Aorta (tissue), 5 donors: Measurements from ENCODE around the gene DICER1. TPM values are rescaled to one million over a fixed set of nuclear protein-coding genes. Genes with fewer than 3 reads are reported as not detected.

ENCODE experiments used
- ATAC-seq: fragments of 200-7000 bp; cut with Tn5 transposase; one replicate; pipeline ENCODE4 v1.9.1; 2022; ENCODE audit warnings: moderate library complexity; ENCODE audit not compliant: low FRiP score
- DNase-seq, 2 donors: peaks; one replicate each; pipeline ENCODE4 v3.0.0-alpha.2; 2020
- H3K27ac ChIP-seq, 2 donors: one replicate each; pipeline ENCODE4 v1.5.1; 2013; ENCODE audit warnings: low read length in 2 of 2, mild to moderate bottlenecking in 2 of 2, moderate library complexity in 2 of 2, control low read depth in 1 of 2, inconsistent platforms in 1 of 2, low read depth in 1 of 2
- H3K27me3 ChIP-seq, 2 donors: one replicate each; pipeline ENCODE4 v1.6.1; 2013; ENCODE audit warnings: control low read depth in 1 of 2, low read length in 1 of 2, mild to moderate bottlenecking in 1 of 2, moderate library complexity in 1 of 2; ENCODE audit not compliant: insufficient read depth in 2 of 2, control insufficient read depth in 1 of 2
- H3K36me3 ChIP-seq, 2 donors: one replicate each; pipeline ENCODE4 v1.6.1; 2013; ENCODE audit warnings: control low read depth in 1 of 2, low read length in 1 of 2, mild to moderate bottlenecking in 1 of 2; ENCODE audit not compliant: insufficient read depth in 2 of 2, control insufficient read depth in 1 of 2
- H3K4me1 ChIP-seq, 2 donors: one replicate each; pipeline ENCODE4 v1.6.1; 2013; ENCODE audit warnings: low read length in 2 of 2, control low read depth in 1 of 2, mild to moderate bottlenecking in 1 of 2, moderate library complexity in 1 of 2; ENCODE audit not compliant: insufficient read depth in 2 of 2, control insufficient read depth in 1 of 2
- H3K4me3 ChIP-seq, 2 donors: one replicate each; pipeline ENCODE4 v1.5.1; 2013; ENCODE audit warnings: low read length in 2 of 2, control low read depth in 1 of 2, mild to moderate bottlenecking in 1 of 2
- H3K9me3 ChIP-seq: one replicate; pipeline ENCODE4 v1.6.1; 2013; ENCODE audit warnings: mild to moderate bottlenecking, low read length; ENCODE audit not compliant: control insufficient read depth
- WGBS, 2 donors: extraction: QIAGEN DNeasy Blood & Tissue Kit; methylation state at CpG; one replicate each; pipeline ENCODE4 v1.1.7; 2013; 5-methylcytosine and 5-hydroxymethylcytosine counted together
- intact Hi-C, 2 donors: fragments of 100-400 bp; cut with DNase I; formaldehyde crosslinking; loops; one replicate each; pipeline versions ENCODE4 v1.14.2 to v1.15.0; 2022
- polyA plus RNA-seq, 2 donors: library from polyadenylated mRNA; stranded (reverse); fragments of 200-250 nt; gene quantifications; one replicate each; pipeline ENCODE4 v1.2.3, GENCODE V29; 2013
- total RNA-seq, 2 donors: library from RNA; stranded (reverse); fragmentation: NEBNext Ultra II Directional; extraction: Animal tissue kit (Norgen Biotek cat#: 25700); gene quantifications; one replicate each; pipeline ENCODE4 v1.2.1, GENCODE V29; 2021
- donor health status: healthy with polysubstance abuse.
- donor health status: Bipolar disorder and iron deficiency.
- donor health status: DM: no; HTN: no; CAD: no.
- donor health status: DM: no; HTN: no; CAD: no.
- donor health status: DM: yes; HTN: yes; CAD: no.

The DICER1 gene
- total and polyA plus RNA-seq, 4 donors = 6.4 to 73.6 (median 36.1) TPM

DNA sequence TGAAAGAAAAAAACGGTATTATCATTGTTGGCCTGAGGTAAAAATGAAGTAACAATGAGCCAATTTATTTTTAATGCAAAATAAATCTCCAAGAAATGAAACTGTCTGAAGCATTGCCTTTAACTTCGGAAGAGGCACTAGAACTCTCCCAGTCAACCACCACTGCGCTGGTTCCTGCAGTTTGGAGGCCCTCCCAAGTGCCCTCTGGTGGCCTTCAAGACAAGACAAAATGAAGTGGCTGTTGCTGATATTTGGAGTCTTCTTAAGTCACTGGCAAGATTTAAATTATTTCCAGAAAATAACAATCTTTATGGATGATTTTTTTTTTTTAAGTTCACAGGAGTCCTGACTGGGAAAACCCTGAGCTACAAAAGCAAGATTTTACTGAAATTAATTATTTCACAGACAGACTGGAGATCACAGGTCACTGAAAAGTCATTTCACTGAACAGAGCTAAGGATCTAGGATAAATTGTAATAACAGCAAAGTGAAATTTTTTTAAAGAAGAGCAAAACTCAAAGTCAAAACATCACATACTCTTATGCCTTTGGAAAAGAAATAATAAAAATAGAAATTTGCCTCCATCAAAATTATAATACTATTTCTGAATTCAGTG lies 58.2 kb downstream of the DICER1 start:
- H3K4me1 ChIP-seq = peaks cover 0 to 2% of the 10 kb centered on the region in 2 donors
- no peaks in the 10 kb centered on the region for H3K27me3 ChIP-seq
- no peak overlapping the region for H3K4me3 ChIP-seq
- H3K27ac ChIP-seq = no peak overlapping the region
- H3K36me3 ChIP-seq = peaks cover 9 to 15% of the 10 kb centered on the region in 2 donors
- H3K9me3 ChIP-seq = no peaks in the 10 kb centered on the region
- ATAC-seq (peak; percentile 78), DNase-seq (peak in 1 of 2 donors; percentile 73)
- 43 to 48% methylated on average over 3 of the region's 3 CpGs for WGBS, 2 donors
- intact Hi-C loops = loop anchor here (10.0 kb wide), 1 partner anchor 404 kb away; no protein-coding TSS in a partner anchor

DNA sequence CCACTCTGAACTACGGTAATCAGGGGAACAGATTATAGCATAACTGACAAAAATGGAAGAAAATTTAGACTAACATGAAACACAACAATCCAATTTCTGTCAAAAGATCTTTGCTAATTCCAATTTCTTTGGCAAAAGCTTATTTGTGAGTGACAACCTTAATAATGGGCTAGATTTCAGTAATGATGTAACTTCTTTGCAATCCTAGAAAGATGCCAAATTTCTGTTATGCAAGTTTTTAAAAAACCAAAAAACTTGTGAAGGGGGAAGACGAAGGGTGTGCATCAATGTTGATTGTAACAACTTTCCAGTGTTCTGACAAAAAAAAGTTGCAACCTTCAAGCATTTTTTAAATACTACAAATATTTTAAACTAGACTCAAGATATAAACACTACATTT lies 59.9 kb downstream of the DICER1 start:
- Histone ChIP-seq H3K4me3 (no peak overlapping the region), H3K27me3 (no peaks in the 10 kb centered on the region), H3K9me3 (no peaks in the 10 kb centered on the region), H3K27ac (no peak overlapping the region), H3K4me1 (peaks cover 0 to 2% of the 10 kb centered on the region in 2 donors), H3K36me3 (peaks cover 4 to 8% of the 10 kb centered on the region in 2 donors)
- ATAC-seq (no peak), DNase-seq (no peak)
- intact Hi-C loops = loop anchor here (10.0 kb wide), 1 partner anchor 403 kb away; no protein-coding TSS in a partner anchor
- WGBS, 2 donors = 10 to 11% methylated on average over 2 of the region's 2 CpGs

DNA sequence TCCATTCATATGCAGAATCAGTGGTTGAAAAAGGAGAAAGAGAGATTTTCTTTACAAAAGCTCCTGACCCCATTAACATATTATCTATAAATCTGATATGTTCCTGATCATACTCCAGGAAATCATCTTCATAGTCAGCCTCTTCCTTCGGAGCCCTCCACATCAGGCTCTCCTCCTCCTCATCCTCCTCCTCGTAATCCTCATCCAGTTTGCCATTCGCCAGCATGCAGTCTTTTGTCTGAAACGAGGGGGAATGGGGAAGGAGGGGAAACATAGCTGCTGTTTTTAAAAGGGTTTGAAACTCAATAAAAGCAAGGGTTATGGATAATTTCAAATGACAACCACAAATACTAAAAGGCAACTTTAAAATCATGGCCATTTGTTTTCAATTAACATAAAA lies 60.9 kb downstream of the DICER1 start:
- intact Hi-C loops = loop anchor here (10.0 kb wide), 1 partner anchor 402 kb away; no protein-coding TSS in a partner anchor
- Histone ChIP-seq H3K4me3 (no peak overlapping the region), H3K9me3 (no peaks in the 10 kb centered on the region), H3K36me3 (peaks cover 4 to 5% of the 10 kb centered on the region in 2 donors), H3K4me1 (peaks cover 0 to 2% of the 10 kb centered on the region in 2 donors), H3K27ac (no peak overlapping the region), H3K27me3 (no peaks in the 10 kb centered on the region)
- no peak for ATAC-seq
- WGBS, 2 donors = 79 to 82% methylated on average over 4 of the region's 4 CpGs
- DNase-seq = no peak

DNA sequence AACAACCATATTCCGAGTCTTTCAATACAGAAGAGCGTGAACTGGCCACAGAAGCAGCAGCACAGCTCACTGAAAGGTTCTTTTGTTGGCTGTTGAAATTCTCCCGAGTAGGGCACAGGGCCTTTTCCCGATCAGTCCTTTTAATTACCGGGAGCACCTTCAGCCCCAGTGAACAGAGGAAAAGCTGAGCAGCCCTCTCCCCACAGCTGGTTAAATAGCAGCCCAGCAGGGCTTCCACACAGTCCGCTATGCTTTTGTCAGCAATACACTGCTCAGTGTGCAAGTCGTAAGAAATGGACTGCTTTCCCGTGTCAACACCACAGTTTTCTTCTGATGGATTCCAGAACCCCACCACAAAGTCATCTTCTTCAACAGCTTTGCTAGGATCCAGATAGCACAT lies 61.3 kb downstream of the DICER1 start:
- H3K4me1 ChIP-seq = peaks cover 0 to 1% of the 10 kb centered on the region in 2 donors
- H3K36me3 ChIP-seq = peaks cover 4 to 5% of the 10 kb centered on the region in 2 donors
- ATAC-seq (no peak), DNase-seq (no peak)
- intact Hi-C loops = loop anchor here (10.0 kb wide), 1 partner anchor 401 kb away; no protein-coding TSS in a partner anchor
- H3K4me3 ChIP-seq = no peak overlapping the region
- no peak overlapping the region for H3K27ac ChIP-seq
- no peaks in the 10 kb centered on the region for H3K9me3 ChIP-seq
- WGBS, 2 donors = 74 to 78% methylated on average over 8 of the region's 8 CpGs
- no peaks in the 10 kb centered on the region for H3K27me3 ChIP-seq

DNA sequence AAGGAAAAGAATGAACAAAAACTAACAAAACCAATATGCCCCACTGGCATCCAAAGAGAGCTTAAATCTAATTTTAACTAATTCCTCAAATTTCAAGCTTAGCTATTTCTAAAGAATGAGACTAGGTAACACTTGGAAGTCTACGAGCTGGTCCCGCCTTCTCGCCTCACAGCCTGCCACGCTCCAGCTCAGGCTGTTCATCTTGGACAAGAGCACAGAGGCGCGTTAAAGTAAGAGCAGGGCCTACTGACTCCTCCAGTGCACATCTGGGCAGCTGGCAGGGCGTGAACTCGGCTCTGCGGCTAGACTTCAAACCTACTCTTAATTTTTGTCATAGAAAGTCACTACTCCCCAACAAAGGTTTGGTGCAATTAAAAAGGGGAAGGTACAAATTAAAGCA lies 64.6 kb downstream of the DICER1 start:
- H3K9me3 ChIP-seq = no peaks in the 10 kb centered on the region
- intact Hi-C loops = loop anchor here (10.0 kb wide), 1 partner anchor 398 kb away; no protein-coding TSS in a partner anchor
- no peak overlapping the region for H3K27ac ChIP-seq
- peaks cover 4 to 7% of the 10 kb centered on the region in 2 donors for H3K36me3 ChIP-seq
- no peaks in the 10 kb centered on the region for H3K27me3 ChIP-seq
- H3K4me1 ChIP-seq = no peaks in the 10 kb centered on the region
- ATAC-seq = no peak
- no peak for DNase-seq
- 82 to 88% methylated on average over 9 of the region's 9 CpGs for WGBS, 2 donors
- no peak overlapping the region for H3K4me3 ChIP-seq

DNA sequence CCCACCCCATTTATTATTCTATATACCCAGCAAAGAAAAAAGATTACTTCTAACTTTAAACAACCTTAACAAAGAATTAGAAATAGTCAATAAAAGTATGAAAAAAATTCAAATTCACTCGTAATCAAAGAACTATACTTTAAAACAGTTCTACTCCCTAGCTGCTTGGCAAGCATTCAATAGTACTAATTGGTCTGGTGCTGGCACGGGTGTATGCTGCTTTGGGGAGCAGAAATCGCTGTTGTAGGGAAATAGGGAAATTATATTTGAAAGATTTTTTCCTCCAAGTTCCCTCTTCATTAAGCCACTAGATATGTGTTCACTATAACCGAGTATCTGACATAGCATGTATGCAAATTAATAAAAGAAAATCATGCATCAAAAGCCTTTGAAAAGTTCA lies 65.7 kb downstream of the DICER1 start:
- Histone ChIP-seq H3K36me3 (peaks cover 4 to 7% of the 10 kb centered on the region in 2 donors), H3K9me3 (no peaks in the 10 kb centered on the region), H3K27me3 (no peaks in the 10 kb centered on the region), H3K27ac (no peak overlapping the region), H3K4me3 (no peak overlapping the region), H3K4me1 (no peaks in the 10 kb centered on the region)
- 73 to 78% methylated on average over 4 of the region's 4 CpGs for WGBS, 2 donors
- no peak for ATAC-seq
- intact Hi-C loops = loop anchor here (10.0 kb wide), 1 partner anchor 397 kb away; no protein-coding TSS in a partner anchor
- no peak for DNase-seq

DNA sequence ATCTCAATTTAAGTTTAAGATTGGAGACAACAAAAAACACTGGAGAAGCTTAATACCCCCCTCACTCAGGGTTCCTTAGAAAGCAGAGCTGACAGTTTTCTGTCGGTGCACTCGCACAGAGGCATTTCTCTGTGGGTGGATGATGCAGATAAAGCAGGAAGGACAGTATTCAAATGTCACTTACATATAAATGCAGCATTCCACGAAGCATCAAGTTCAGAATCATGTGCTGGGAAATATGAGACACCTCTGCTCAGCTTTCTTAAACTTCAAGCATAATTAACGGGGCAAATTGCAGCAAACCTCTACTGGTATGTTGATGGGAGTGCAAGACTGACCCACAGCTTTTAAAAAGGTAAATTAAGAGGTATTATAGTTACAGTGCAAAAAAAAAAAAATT lies 68.7 kb downstream of the DICER1 start:
- H3K4me1 ChIP-seq = no peaks in the 10 kb centered on the region
- no peaks in the 10 kb centered on the region for H3K9me3 ChIP-seq
- 62 to 63% methylated on average over 4 of the region's 4 CpGs for WGBS, 2 donors
- ATAC-seq = no peak
- no peak for DNase-seq
- H3K27me3 ChIP-seq = no peaks in the 10 kb centered on the region
- H3K27ac ChIP-seq = no peak overlapping the region
- peaks cover 0 to 6% of the 10 kb centered on the region in 2 donors for H3K36me3 ChIP-seq
- intact Hi-C loops = no loop called here
- no peak overlapping the region for H3K4me3 ChIP-seq

DNA sequence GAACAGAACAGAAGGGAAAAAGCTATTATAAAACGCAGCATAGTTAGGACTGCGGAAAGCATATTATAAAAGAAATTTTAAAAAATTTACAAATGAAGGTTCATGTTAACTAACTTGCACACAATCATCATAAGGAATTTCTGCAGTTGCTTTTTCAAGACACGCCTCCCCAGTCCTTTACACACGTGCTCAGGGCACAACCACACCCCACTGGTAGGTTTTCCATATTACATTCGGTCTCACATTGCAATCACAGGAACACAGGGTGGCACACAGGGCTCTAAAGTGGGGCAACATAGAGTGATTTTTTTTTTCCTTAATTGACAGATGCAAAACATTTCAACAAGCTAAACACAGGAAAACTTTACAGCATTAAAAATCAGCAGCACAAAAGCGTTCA lies 69.7 kb downstream of the DICER1 start:
- Histone ChIP-seq H3K4me3 (no peak overlapping the region), H3K27ac (no peak overlapping the region), H3K36me3 (peaks cover 0 to 4% of the 10 kb centered on the region in 2 donors), H3K27me3 (no peaks in the 10 kb centered on the region), H3K4me1 (no peaks in the 10 kb centered on the region), H3K9me3 (no peaks in the 10 kb centered on the region)
- intact Hi-C loops = no loop called here
- 66 to 74% methylated on average over 6 of the region's 6 CpGs for WGBS, 2 donors
- DNase-seq = no peak
- ATAC-seq = no peak

DNA sequence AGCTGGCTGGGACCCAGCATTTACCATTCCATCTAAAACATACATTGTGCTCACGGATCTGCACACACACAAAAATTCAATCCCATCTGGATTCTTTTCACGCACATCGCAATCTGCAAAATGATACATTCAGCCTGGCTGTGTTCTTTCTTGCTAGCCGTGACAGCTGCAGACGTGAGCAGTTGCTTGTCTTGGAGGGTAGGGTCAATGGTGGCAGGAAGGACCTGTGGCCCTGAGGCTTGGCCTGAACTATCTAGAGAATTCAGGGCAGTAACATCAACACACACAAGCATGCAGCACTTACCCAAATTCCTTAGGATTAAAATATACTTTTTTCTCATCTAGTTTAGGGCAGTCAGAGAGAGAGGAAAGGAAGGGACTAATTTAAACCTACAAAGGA lies 72.0 kb downstream of the DICER1 start:
- ATAC-seq (no peak), DNase-seq (no peak)
- WGBS, 2 donors = 55 to 65% methylated on average over 5 of the region's 5 CpGs

More for the DNA sequence above, 72.0 kb downstream of the DICER1 start:
- no peaks in the 10 kb centered on the region for H3K9me3 ChIP-seq
- H3K4me3 ChIP-seq = no peak overlapping the region
- intact Hi-C loops = no loop called here
- peaks cover 0 to 4% of the 10 kb centered on the region in 2 donors for H3K36me3 ChIP-seq
- H3K27ac ChIP-seq = no peak overlapping the region
- H3K27me3 ChIP-seq = no peaks in the 10 kb centered on the region
- no peaks in the 10 kb centered on the region for H3K4me1 ChIP-seq
